HG03139 (cell line): ENCODE data around the gene CCDC28A.
"Not testable (repeated sequence)": the region's sequence is repeated elsewhere in the genome, so short reads cannot be mapped to it uniquely, and the experiment has no call there.

Experiments used
- ATAC-seq: cut with Tn5 transposase; IDR thresholded peaks from one replicate; pipeline ENCODE4 v1.9.1; 2021; ENCODE audit not compliant: unreplicated experiment

The CCDC28A gene

DNA sequence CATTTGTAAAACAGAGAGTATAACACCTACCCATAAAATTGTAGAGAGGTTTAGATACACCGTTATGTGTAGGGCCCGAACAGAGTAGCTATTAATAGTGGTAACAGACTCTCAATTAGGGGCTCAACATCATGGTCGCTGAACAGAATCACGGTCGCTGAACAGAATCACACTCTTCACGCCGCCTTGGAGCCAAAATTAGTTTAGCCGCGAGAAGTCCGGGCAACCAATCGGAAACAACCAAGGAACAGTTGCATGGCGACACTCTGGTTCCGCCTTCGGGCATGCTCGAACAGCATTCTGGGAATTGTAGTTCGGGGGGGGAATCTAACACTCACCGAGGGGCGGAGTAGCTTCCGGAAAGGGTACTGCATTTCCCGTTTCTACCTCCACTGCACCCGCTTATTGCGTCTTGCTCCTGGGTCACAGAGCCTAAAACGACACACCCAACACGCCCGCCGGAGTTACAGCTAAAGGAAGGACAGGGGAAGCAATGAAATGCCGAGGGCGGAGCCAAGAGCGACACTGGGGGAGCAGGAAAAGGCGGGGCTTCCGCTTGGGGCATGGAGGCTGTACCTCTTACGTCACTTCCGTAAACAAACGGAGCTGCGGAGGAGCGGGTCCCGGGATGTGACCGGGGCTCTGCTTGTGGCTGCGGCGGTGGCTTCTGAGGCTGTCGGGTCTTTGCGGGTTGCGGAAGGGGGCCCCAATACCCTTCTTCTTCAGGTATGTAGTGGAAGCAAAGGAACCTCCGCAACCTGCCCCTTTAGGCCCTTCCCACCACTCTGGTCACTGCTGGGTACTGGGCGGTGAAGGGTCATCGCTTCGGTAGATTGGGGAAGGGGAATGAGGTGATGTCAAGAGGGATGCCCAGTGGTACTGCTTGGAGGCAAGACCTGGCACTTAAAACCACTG is at the start of gene CCDC28A:
Gene CCDC28A, plus strand, starts transcription at position 593 of the 915 bp plus-strand sequence. CDS start 2,352 bp downstream, outside the sequence.
- ATAC-seq = peak; percentile 91

DNA sequence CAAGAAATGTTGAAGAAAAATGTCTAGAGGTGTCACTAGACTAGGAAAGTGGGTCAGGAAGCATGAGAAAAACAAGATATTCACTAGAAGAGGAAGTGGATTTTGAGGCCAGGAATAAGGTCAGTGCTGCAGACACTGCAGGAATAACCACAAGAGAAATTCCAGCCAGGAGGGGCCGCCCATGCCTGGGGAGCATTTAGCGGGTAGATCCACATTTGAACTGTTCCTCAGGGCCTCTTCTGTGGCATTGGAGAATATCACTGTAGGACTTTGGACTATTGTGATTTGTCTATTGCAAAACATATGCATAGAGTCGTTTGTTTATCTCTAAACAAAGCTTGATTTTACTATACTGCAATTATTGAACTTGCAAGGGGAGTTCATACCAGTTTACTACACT is 49.6 kb upstream of the CCDC28A start:
- no peak for ATAC-seq

DNA sequence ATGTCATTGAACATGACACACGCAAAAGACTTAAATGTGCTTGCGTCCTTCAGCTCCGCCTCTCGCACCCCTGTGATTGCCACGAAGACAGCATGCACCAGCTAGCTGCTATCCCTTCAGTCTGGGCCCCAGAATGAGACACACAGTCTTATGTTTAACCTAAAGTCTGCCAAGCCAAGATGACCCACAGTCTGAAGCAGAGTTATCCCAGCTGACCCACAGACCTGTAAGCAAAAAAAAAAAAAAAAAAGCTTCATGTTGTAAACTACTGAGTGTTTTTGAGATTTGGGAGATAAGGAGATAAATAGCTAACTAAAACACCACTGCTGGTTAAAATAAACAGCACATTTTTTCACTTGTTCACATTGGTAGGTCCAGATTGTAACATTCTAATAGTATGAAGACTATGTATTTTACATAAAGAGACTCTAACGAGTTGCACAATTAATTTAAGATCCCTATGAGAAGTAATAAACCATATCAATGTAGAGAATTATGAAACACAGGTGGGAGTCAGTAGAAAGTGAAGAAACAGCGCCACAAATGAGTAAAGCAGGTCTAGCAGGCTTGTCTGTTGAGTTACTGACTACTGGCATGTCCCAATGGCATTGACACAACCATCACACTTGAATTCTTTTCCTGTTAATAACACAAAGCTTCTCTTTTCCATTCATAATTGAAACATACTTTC is 47.4 kb upstream of the CCDC28A start:
- ATAC-seq = no peak

DNA sequence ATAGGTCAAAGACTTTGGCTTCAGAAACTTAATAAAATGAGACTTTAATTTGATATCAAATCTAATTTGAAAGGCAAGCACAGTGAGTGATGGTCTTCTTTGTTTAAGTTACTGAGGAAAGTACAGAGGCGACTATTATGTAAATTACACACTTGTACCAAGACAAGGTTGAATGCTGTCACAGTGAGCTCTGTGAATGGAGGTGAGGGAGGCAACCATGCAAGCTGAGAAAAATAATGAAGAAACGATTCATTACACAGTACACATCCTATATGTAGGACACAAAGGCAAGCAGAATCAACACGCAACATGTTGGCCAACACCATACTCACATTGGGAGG is 46.8 kb upstream of the CCDC28A start:
- ATAC-seq = no peak

GRCh38 chr6:138727182-138727581 is 46.4 kb upstream of the CCDC28A start:
- ATAC-seq = no peak

GRCh38 chr6:138728662-138729061 is 44.9 kb upstream of the CCDC28A start:
- no peak for ATAC-seq

- ATAC-seq = not testable (repeated sequence)
Measured at GRCh38 chr6:138730037-138730436, 43.5 kb upstream of the CCDC28A start.

DNA sequence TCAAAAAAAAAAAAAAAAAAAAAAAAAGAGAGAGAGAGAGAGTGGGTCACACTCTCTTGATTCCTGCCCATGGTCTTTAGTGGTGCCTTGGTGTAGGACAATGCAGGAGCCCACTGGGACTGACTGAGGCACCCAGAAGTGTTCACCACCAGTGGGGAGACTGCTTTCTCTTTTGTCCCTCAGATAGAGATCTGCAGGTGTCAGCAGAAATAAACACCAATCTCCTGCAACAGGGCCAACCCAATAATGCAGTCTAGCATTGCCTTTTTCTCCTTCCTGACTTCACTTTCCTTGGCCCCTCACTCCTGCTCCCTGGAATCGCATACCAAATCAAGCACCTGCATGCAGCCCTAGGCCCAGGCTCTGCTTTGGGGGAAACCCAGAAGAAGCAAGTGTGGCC is 39.0 kb upstream of the CCDC28A start:
- ATAC-seq = no peak

DNA sequence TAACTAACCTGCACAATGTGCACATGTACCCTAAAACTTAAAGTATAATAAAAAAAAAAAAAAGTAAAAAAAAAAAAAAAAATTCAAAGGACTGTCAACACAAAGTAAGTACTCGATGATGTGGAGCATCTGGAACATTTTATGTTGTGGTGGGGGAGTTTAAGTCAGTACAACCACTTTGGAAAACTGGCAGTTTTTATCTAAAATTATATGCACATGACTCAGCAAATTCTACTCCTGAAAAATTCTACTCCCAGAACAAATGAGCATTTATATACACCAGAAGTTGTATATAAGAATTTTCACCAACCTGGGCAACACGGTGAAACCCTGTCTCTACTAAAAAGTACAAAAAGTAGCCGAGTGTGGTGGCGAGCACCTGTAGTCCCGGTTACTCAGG is 36.9 kb upstream of the CCDC28A start:
- ATAC-seq = no peak

GRCh38 chr6:138752017-138752416 is 21.6 kb upstream of the CCDC28A start:
- no peak for ATAC-seq

- no peak for ATAC-seq
Measured at GRCh38 chr6:138757136-138757535, 16.4 kb upstream of the CCDC28A start.

- ATAC-seq = no peak
Measured at GRCh38 chr6:138765896-138766655, 7.5 kb upstream of the CCDC28A start.

- ATAC-seq = no peak
Measured at GRCh38 chr6:138769102-138769676, 4.4 kb upstream of the CCDC28A start.

GRCh38 chr6:138772596-138773176 is 883 bp upstream of the CCDC28A start:
- no peak for ATAC-seq

DNA sequence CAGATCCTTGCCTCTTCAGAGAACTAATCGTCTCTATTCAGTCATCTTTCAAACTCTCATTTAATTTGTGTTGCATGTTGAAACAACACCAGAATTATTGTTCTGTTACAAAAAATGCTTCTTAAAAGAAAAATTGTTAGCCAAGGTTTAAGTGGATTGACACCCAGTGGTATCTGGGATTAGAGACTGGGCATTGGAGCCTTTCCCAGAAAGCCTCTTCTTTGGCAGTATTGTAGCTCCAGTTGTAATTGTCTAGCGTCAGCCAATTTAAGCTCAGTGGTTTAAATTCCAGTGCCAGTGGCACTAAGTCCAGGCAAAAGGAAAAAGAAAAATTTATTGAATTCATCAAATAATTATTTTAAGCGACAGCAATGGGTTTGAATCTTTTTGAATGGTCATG is 801 bp downstream of the CCDC28A start:
- ATAC-seq = no peak

DNA sequence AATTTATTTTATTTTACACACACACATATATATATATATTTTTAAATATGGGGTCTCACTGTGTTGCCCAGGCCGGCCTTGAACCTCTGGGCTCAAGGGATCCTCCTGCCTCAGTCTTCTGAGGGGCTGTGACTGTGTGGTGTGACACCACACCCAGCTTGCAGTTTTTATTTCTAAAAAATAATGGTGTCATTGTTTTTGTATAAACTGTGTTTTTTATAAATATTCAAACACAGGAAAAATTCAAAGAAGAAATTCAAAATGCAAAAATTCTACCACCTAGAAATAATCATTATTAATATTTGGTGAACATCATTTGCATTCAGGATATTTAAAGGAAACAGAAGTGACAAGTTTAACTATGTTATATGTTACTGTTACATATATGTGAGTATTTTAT is 3.1 kb downstream of the CCDC28A start:
- ATAC-seq = no peak

- no peak for ATAC-seq
Measured at GRCh38 chr6:138778331-138778730, 4.8 kb downstream of the CCDC28A start.

DNA sequence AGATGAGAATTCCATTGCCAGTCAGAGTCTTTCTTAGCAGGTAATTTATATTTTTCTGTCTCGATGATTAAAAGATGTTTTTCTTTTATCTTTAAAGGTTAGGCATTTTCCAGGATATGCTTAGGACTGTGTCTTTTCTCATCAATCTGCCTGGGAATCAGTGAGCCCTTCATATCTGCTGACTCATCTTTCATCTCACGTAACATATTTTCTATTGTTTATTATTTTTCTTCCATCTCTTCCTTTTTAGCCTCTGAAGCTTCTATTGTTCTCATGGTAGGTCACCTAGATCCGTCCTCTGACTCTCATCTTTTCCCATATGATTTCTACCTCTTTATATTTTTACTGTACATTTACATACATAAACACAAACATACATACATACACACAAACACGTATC is 8.7 kb downstream of the CCDC28A start:
- no peak for ATAC-seq

- ATAC-seq = no peak
Measured at GRCh38 chr6:138785079-138785478, 11.5 kb downstream of the CCDC28A start.

DNA sequence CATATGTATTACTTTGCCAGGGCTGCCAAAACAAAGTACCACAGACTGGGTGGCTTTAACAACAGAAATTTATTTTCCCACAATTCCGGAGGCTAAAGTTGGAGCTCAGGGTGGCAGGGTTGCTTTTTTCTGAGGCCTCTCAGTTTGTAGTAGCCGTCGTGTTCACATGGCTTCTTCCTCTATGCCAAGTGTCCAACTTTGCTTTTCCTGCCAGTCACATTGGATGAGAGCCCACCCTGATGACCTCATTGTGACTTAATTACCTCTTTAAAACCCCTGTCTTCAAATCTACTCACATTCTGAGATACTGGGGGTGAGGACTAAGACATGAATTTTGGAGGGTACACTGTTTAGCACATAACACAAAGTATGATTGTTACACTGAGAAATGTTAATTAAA is 12.4 kb downstream of the CCDC28A start:
- ATAC-seq = no peak

GRCh38 chr6:138787138-138787537 is 13.6 kb downstream of the CCDC28A start:
- ATAC-seq = no peak
